Adrenal gland (tissue), 12 donors: Measurements from ENCODE around the gene CREB5. TPM values are rescaled to one million over a fixed set of nuclear protein-coding genes. Genes with fewer than 3 reads are reported as not detected.

ENCODE experiments used
- DNase-seq, 7 donors: peaks; one replicate each; pipeline ENCODE4 v3.0.0-alpha.2; 2019 to 2020
- H3K27ac ChIP-seq, 5 donors: fragments of 200-600 bp; sonication (generic) in 4 of 5; 1 replicate in 3 of 5; 2 replicates in 2 of 5; pipeline versions ENCODE4 v1.5.1 to v1.8.0; 2016 to 2020; ENCODE audit warnings: mild to moderate bottlenecking in 1 of 5
- H3K27me3 ChIP-seq: fragments of 200-600 bp; 2 replicates; pipeline ENCODE4 v1.8.0; 2021
- H3K36me3 ChIP-seq, 2 donors: fragments of 200-600 bp; replicated peaks in 1 of 2; 1 replicate in 1 of 2; 2 replicates in 1 of 2; pipeline versions ENCODE4 v1.5.1 to v1.8.0; 2018 to 2022
- H3K4me1 ChIP-seq, 2 donors: fragments of 200-600 bp; replicated peaks in 1 of 2; 1 replicate in 1 of 2; 2 replicates in 1 of 2; pipeline versions ENCODE4 v1.5.1 to v1.8.0; 2018 to 2021
- H3K4me3 ChIP-seq, 4 donors: fragments of 200-600 bp; sonication (generic) in 3 of 4; one replicate each; pipeline ENCODE4 v1.5.1; 2016 to 2018
- H3K9me3 ChIP-seq, 3 donors: fragments of 200-600 bp; sonication (generic) in 1 of 3; replicated peaks in 1 of 3; 1 replicate in 2 of 3; 2 replicates in 1 of 3; pipeline versions ENCODE4 v1.5.1 to v1.8.0; 2016 to 2021
- CTCF ChIP-seq, 6 experiments: fragments of 450-650 bp in 4 of 6; fragments of 200-600 bp in 2 of 6; sonication (generic) in 1 of 6; IDR thresholded peaks; 1 replicate in 5 of 6; 2 replicates in 1 of 6; pipeline versions ENCODE4 v1.5.1 to v1.8.0; 2016 to 2021; ENCODE audit warnings: antibody characterized with exemption in 6 of 6, mild to moderate bottlenecking in 2 of 6, moderate library complexity in 1 of 6
- POLR2A ChIP-seq, 2 donors: fragments of 450-650 bp; IDR thresholded peaks; one replicate each; pipeline ENCODE4 v1.6.1; 2017; ENCODE audit warnings: antibody characterized with exemption in 2 of 2, mild to moderate bottlenecking in 2 of 2, moderate library complexity in 1 of 2
- WGBS, 4 donors: extraction: QIAGEN DNeasy Blood & Tissue Kit in 2 of 4; methylation state at CpG; one replicate each; pipeline versions ENCODE4 v1.1.5 to v1.1.7; 2013 to 2017; 5-methylcytosine and 5-hydroxymethylcytosine counted together
- intact Hi-C, 2 donors: fragments of 100-400 bp; cut with DNase I; formaldehyde crosslinking; loops; one replicate each; pipeline versions ENCODE4 v1.14.1 to v1.15.0; 2022 to 2023
- polyA plus RNA-seq, 3 donors: library from polyadenylated mRNA; stranded (reverse); fragments of 200-250 nt in 2 of 3; fragments of 350-450 nt in 1 of 3; fragmentation: Illumina TruSeq in 1 of 3; extraction: RNeasy Lipid Tissue Mini Kit (QIAGEN cat#74804) in 1 of 3; gene quantifications; one replicate each; pipeline ENCODE4 v1.2.3, GENCODE V29; 2013 to 2014
- total RNA-seq, 9 donors: library from RNA; depleted of rRNA in 4 of 9; stranded (reverse); fragments of >200 nt in 4 of 9; fragments of 120-200 nt in 1 of 9; fragmentation: NEBNext Ultra II Directional in 1 of 9; extraction: Animal tissue kit (Norgen Biotek cat#: 25700) in 1 of 9; gene quantifications; one replicate each; pipeline versions ENCODE4 v1.1.0 to v1.2.4, GENCODE V29; 2013 to 2023
- donor health status: healthy with polysubstance abuse.
- donor health status: Bipolar disorder and iron deficiency.
- donor health status: DM: yes; HTN: yes; CAD: no.
- donor health status: DM: no; HTN: no; CAD: no.
- donor health status: DM: no; HTN: no; CAD: no.
- donor health status: DM: yes; HTN: yes; CAD: no.

Gene CREB5
- total and polyA plus RNA-seq, 12 donors, result 0.69 to 5.4 (median 1.3) TPM

- TF ChIP-seq POLR2A (IDR thresholded peaks at IDR 0.05) (no peak), CTCF (IDR thresholded peaks at IDR 0.05) (no peak)
- intact Hi-C loops, result no loop called here
- Histone ChIP-seq H3K9me3 (no peaks in the 10 kb centered on the region), H3K4me3 (no peak overlapping the region), H3K4me1 (peaks cover 0 to 6% of the 10 kb centered on the region in 2 donors), H3K27me3 (no peaks in the 10 kb centered on the region), H3K36me3 (no peaks in the 10 kb centered on the region), H3K27ac (no peak overlapping the region)
- DNase-seq, result no peak
- 87 to 96% (median 89%) methylated on average over 1 of the region's 1 CpG for WGBS, 4 donors
Measured at GRCh38 chr7:28724563-28724962, 312.2 kb downstream of the CREB5 start.

- WGBS, 4 donors, result 64 to 82% (median 75%) methylated on average over 3 of the region's 3 CpGs
- no peaks in the 10 kb centered on the region for H3K9me3 ChIP-seq
- peaks cover 0 to 6% of the 10 kb centered on the region in 2 donors for H3K4me1 ChIP-seq
- no peak for DNase-seq
- no peaks in the 10 kb centered on the region for H3K27me3 ChIP-seq
- no peak overlapping the region for H3K4me3 ChIP-seq
- no peak for TF ChIP-seq POLR2A (IDR thresholded peaks at IDR 0.05)
- no peak for TF ChIP-seq CTCF (IDR thresholded peaks at IDR 0.05)
- no peaks in the 10 kb centered on the region for H3K36me3 ChIP-seq
- no peak overlapping the region for H3K27ac ChIP-seq
- intact Hi-C loops, result no loop called here
Measured at GRCh38 chr7:28725045-28725642, 312.8 kb downstream of the CREB5 start.

- intact Hi-C loops, result no loop called here
- Histone ChIP-seq H3K9me3 (no peaks in the 10 kb centered on the region), H3K36me3 (no peaks in the 10 kb centered on the region), H3K27me3 (no peaks in the 10 kb centered on the region), H3K4me1 (peaks cover 0 to 6% of the 10 kb centered on the region in 2 donors), H3K4me3 (no peak overlapping the region), H3K27ac (no peak overlapping the region)
- TF ChIP-seq CTCF (IDR thresholded peaks at IDR 0.05) (no peak), POLR2A (IDR thresholded peaks at IDR 0.05) (no peak)
- no peak for DNase-seq
- 29 to 49% (median 44%) methylated on average over 2 of the region's 2 CpGs for WGBS, 4 donors
Measured at GRCh38 chr7:28725911-28726310, 313.6 kb downstream of the CREB5 start.

- intact Hi-C loops, result no loop called here
- 26 to 65% (median 51%) methylated on average over 1 of the region's 1 CpG for WGBS, 4 donors
Measured at GRCh38 chr7:28726555-28726954, 314.2 kb downstream of the CREB5 start.

More at GRCh38 chr7:28726555-28726954, 314.2 kb downstream of the CREB5 start:
- no peak for TF ChIP-seq POLR2A (IDR thresholded peaks at IDR 0.05)
- TF ChIP-seq CTCF (IDR thresholded peaks at IDR 0.05), result no peak
- no peak overlapping the region for H3K27ac ChIP-seq
- no peak overlapping the region for H3K4me3 ChIP-seq
- peaks cover 0 to 6% of the 10 kb centered on the region in 2 donors for H3K4me1 ChIP-seq
- H3K9me3 ChIP-seq, result no peaks in the 10 kb centered on the region
- DNase-seq, result no peak
- no peaks in the 10 kb centered on the region for H3K36me3 ChIP-seq
- no peaks in the 10 kb centered on the region for H3K27me3 ChIP-seq
